Stimulated activated effector memory CD8-positive, alpha-beta T cell treated with anti-CD3 and anti-CD28 coated beads, Interleukin-12 subunit alpha, Interleukin-12 subunit beta, amount 100 ng/mL, for 72 hours (primary cell): ENCODE measurements around the gene TNFRSF18.

Experiments
- ATAC-seq: fragments of 150-1000 bp; cut with Tn5 transposase; 2 replicates; pipeline ENCODE4 v1.10.0; 2021
- DNase-seq, 2 donors: peaks; one replicate each; pipeline ENCODE4 v3.0.0; 2021 to 2022; ENCODE audit warnings: low spot score in 2 of 2
- H3K27ac Mint-ChIP-seq: one replicate; pipeline ENCODE4 v1.8.0; 2022; ENCODE audit warnings: mild to moderate bottlenecking, mixed read lengths
- H3K36me3 Mint-ChIP-seq: one replicate; pipeline ENCODE4 v1.8.0; 2022; ENCODE audit warnings: mild to moderate bottlenecking, mixed read lengths
- H3K4me1 Mint-ChIP-seq: one replicate; pipeline ENCODE4 v1.8.0; 2022; ENCODE audit warnings: mixed read lengths
- H3K4me3 Mint-ChIP-seq: one replicate; pipeline ENCODE4 v1.8.0; 2022; ENCODE audit warnings: mild to moderate bottlenecking, mixed read lengths
- H3K9me3 Mint-ChIP-seq: one replicate; pipeline ENCODE4 v1.8.0; 2022; ENCODE audit warnings: mixed read lengths

TNFRSF18 gene

GRCh38 chr1:1164701-1165451, 41.5 kb downstream of the TNFRSF18 start:
- H3K4me3 Mint-ChIP-seq = no peak overlapping the region
- H3K36me3 Mint-ChIP-seq = no peaks in the 10 kb centered on the region
- H3K4me1 Mint-ChIP-seq = peaks cover 6% of the 10 kb centered on the region
- DNase-seq = no peak
- H3K9me3 Mint-ChIP-seq = no peaks in the 10 kb centered on the region
- ATAC-seq = no peak
- peak overlapping the region; percentile 83 for H3K27ac Mint-ChIP-seq

- no peak overlapping the region for H3K4me3 Mint-ChIP-seq
- no peaks in the 10 kb centered on the region for H3K9me3 Mint-ChIP-seq
- H3K27ac Mint-ChIP-seq = no peak overlapping the region
These were observed 42.1 kb downstream of the TNFRSF18 start for GRCh38 chr1:1164361-1164700.

GRCh38 chr1:1163538-1164070, 42.8 kb downstream of the TNFRSF18 start:
- Mint-ChIP-seq H3K27ac (no peak overlapping the region), H3K9me3 (no peaks in the 10 kb centered on the region), H3K36me3 (no peaks in the 10 kb centered on the region), H3K4me1 (peaks cover 5% of the 10 kb centered on the region), H3K4me3 (no peak overlapping the region)
- ATAC-seq (no peak), DNase-seq (no peak)

More at GRCh38 chr1:1164361-1164700, 42.1 kb downstream of the TNFRSF18 start:
- ATAC-seq = no peak
- DNase-seq = no peak
- H3K36me3 Mint-ChIP-seq = no peaks in the 10 kb centered on the region
- peaks cover 5% of the 10 kb centered on the region for H3K4me1 Mint-ChIP-seq

GRCh38 chr1:1162597-1163537, 43.5 kb downstream of the TNFRSF18 start:
- DNase-seq (no peak), ATAC-seq (no peak)
- Mint-ChIP-seq H3K4me1 (peaks cover 5% of the 10 kb centered on the region), H3K36me3 (no peaks in the 10 kb centered on the region), H3K27ac (no peak overlapping the region), H3K4me3 (no peak overlapping the region), H3K9me3 (no peaks in the 10 kb centered on the region)

GRCh38 chr1:1161683-1162079, 44.7 kb downstream of the TNFRSF18 start:
- peaks cover 5% of the 10 kb centered on the region for H3K4me1 Mint-ChIP-seq
- no peaks in the 10 kb centered on the region for H3K36me3 Mint-ChIP-seq
- H3K4me3 Mint-ChIP-seq = no peak overlapping the region
- no peaks in the 10 kb centered on the region for H3K9me3 Mint-ChIP-seq
- DNase-seq = no peak
- ATAC-seq = no peak
- no peak overlapping the region for H3K27ac Mint-ChIP-seq

- H3K27ac Mint-ChIP-seq = no peak overlapping the region
- H3K4me1 Mint-ChIP-seq = peaks cover 5% of the 10 kb centered on the region
These were observed 45.2 kb downstream of the TNFRSF18 start for GRCh38 chr1:1161078-1161682.

GRCh38 chr1:1160281-1160930, 46.0 kb downstream of the TNFRSF18 start:
- Mint-ChIP-seq H3K4me1 (no peaks in the 10 kb centered on the region), H3K27ac (no peak overlapping the region), H3K4me3 (no peak overlapping the region), H3K9me3 (no peaks in the 10 kb centered on the region), H3K36me3 (no peaks in the 10 kb centered on the region)
- DNase-seq (no peak), ATAC-seq (no peak)

More at GRCh38 chr1:1161078-1161682, 45.2 kb downstream of the TNFRSF18 start:
- no peak for ATAC-seq
- H3K4me3 Mint-ChIP-seq = no peak overlapping the region
- H3K36me3 Mint-ChIP-seq = no peaks in the 10 kb centered on the region
- no peaks in the 10 kb centered on the region for H3K9me3 Mint-ChIP-seq
- no peak for DNase-seq

- H3K27ac Mint-ChIP-seq = peak overlapping the region; percentile 79
- DNase-seq (peak in 1 of 2 donors; percentile 77), ATAC-seq (peak; percentile 72)
- peaks cover 8% of the 10 kb centered on the region for H3K36me3 Mint-ChIP-seq
- H3K4me1 Mint-ChIP-seq = peaks cover 12% of the 10 kb centered on the region
- H3K4me3 Mint-ChIP-seq = peak overlapping the region; percentile 64
- H3K9me3 Mint-ChIP-seq = peaks cover 9% of the 10 kb centered on the region
These were observed 48.3 kb downstream of the TNFRSF18 start for GRCh38 chr1:1157914-1158710.

- peak overlapping the region; percentile 64 for H3K4me3 Mint-ChIP-seq
- peaks cover 15% of the 10 kb centered on the region for H3K36me3 Mint-ChIP-seq
- peaks cover 19% of the 10 kb centered on the region for H3K4me1 Mint-ChIP-seq
- peaks cover 15% of the 10 kb centered on the region for H3K9me3 Mint-ChIP-seq
- ATAC-seq (peak; percentile 73), DNase-seq (peak; percentile 44 to 81)
- peak overlapping the region; percentile 79 for H3K27ac Mint-ChIP-seq
These were observed 48.9 kb downstream of the TNFRSF18 start for GRCh38 chr1:1157426-1157913.

GRCh38 chr1:1157033-1157365, 49.4 kb downstream of the TNFRSF18 start:
- H3K36me3 Mint-ChIP-seq = peaks cover 19% of the 10 kb centered on the region
- H3K9me3 Mint-ChIP-seq = peaks cover 19% of the 10 kb centered on the region
- peak overlapping the region; percentile 64 for H3K4me3 Mint-ChIP-seq
- H3K4me1 Mint-ChIP-seq = peaks cover 22% of the 10 kb centered on the region
- no peak for ATAC-seq
- no peak for DNase-seq
- H3K27ac Mint-ChIP-seq = peak overlapping the region; percentile 79

GRCh38 chr1:1156140-1157032, 50.0 kb downstream of the TNFRSF18 start:
- H3K36me3 Mint-ChIP-seq = peaks cover 19% of the 10 kb centered on the region
- peaks cover 19% of the 10 kb centered on the region for H3K9me3 Mint-ChIP-seq
- H3K27ac Mint-ChIP-seq = peak overlapping the region; percentile 79
- ATAC-seq (no peak), DNase-seq (no peak)
- peaks cover 22% of the 10 kb centered on the region for H3K4me1 Mint-ChIP-seq
- peak overlapping the region; percentile 64 for H3K4me3 Mint-ChIP-seq

GRCh38 chr1:1155258-1155657, 51.1 kb downstream of the TNFRSF18 start:
- DNase-seq (no peak), ATAC-seq (no peak)
- H3K4me1 Mint-ChIP-seq = peaks cover 22% of the 10 kb centered on the region
- H3K36me3 Mint-ChIP-seq = peaks cover 19% of the 10 kb centered on the region
- H3K9me3 Mint-ChIP-seq = peaks cover 19% of the 10 kb centered on the region
- no peak overlapping the region for H3K4me3 Mint-ChIP-seq
- H3K27ac Mint-ChIP-seq = no peak overlapping the region

- ATAC-seq (no peak), DNase-seq (no peak)
- Mint-ChIP-seq H3K36me3 (peaks cover 19% of the 10 kb centered on the region), H3K4me3 (no peak overlapping the region), H3K9me3 (peaks cover 19% of the 10 kb centered on the region), H3K27ac (peak overlapping the region; percentile 81), H3K4me1 (peaks cover 22% of the 10 kb centered on the region)
These were observed 52.5 kb downstream of the TNFRSF18 start for GRCh38 chr1:1153874-1154273.
